SK-N-SH (cell line): ENCODE results near the gene FAM234A. TPM values are rescaled to one million over a fixed set of nuclear protein-coding genes. Genes with fewer than 3 reads are reported as not detected.

Source experiments
- CTCF ChIA-PET: fragments of 300-600, 350-600 bp; formaldehyde crosslinking; extraction: SDS; loops from one replicate; lab custom pipeline; 2021; lab: Yijun Ruan, JAX
- POLR2A ChIA-PET: fragments of 350-600 bp; sonication (Branson Sonifier 250); formaldehyde crosslinking; extraction: SDS; loops from one replicate; lab custom pipeline; 2020; ENCODE audit warnings: antibody characterized with exemption, inconsistent platforms; lab: Yijun Ruan, JAX
- DNase-seq: peaks from one replicate; pipeline ENCODE4 v3.0.0; 2012
- H2AFZ ChIP-seq: fragments of 200-600 bp; sonication (generic); 2 replicates; pipeline ENCODE4 v1.8.1; 2016; ENCODE audit warnings: antibody characterized with exemption, mild to moderate bottlenecking, low read depth
- H3F3A ChIP-seq: fragments of 200-600 bp; sonication (generic); replicated peaks from 2 replicates; pipeline ENCODE3; 2016; ENCODE audit warnings: antibody characterized with exemption, mild to moderate bottlenecking; ENCODE audit not compliant: insufficient read depth
- H3K27ac ChIP-seq, 2 experiments: fragments of 200-500 bp in 1 of 2; fragments of 200-600 bp in 1 of 2; sonication (Bioruptor generic) in 1 of 2; sonication (generic), shearing (Covaris generic) in 1 of 2; 2 replicates each; pipeline versions ENCODE4 v1.5.1 to v1.6.1; 2014 to 2016; ENCODE audit warnings: low read depth in 2 of 2, inconsistent platforms in 1 of 2, low read length in 1 of 2, mild to moderate bottlenecking in 1 of 2, mixed read lengths in 1 of 2
- H3K27me3 ChIP-seq: fragments of 200-600 bp; sonication (generic), shearing (Covaris generic); 2 replicates; pipeline ENCODE4 v1.6.1; 2016; ENCODE audit warnings: mixed run types; ENCODE audit not compliant: insufficient read depth
- H3K36me3 ChIP-seq, 2 experiments: fragments of 200-500 bp in 1 of 2; fragments of 200-600 bp in 1 of 2; sonication (Bioruptor generic) in 1 of 2; sonication (generic) in 1 of 2; replicated peaks in 1 of 2; 2 replicates each; pipeline versions ENCODE3 to v1.5.1; 2014 to 2016; ENCODE audit warnings: low read length in 1 of 2, mild to moderate bottlenecking in 1 of 2; ENCODE audit not compliant: insufficient read depth in 2 of 2, control insufficient read depth in 1 of 2
- H3K4me1 ChIP-seq, 2 experiments: fragments of 200-500 bp in 1 of 2; fragments of 200-600 bp in 1 of 2; sonication (Bioruptor generic) in 1 of 2; sonication (generic), shearing (Covaris generic) in 1 of 2; 2 replicates each; pipeline versions ENCODE4 v1.5.1 to v1.6.1; 2014 to 2016; ENCODE audit warnings: low read depth in 1 of 2, low read length in 1 of 2, mixed run types in 1 of 2; ENCODE audit not compliant: insufficient read depth in 2 of 2, control insufficient read depth in 1 of 2
- H3K4me2 ChIP-seq: fragments of 200-600 bp; sonication (generic), shearing (Covaris generic); 2 replicates; pipeline ENCODE4 v1.6.1; 2017; ENCODE audit warnings: mixed run types
- H3K4me3 ChIP-seq, 2 experiments: fragments of 200-500 bp in 1 of 2; fragments of 200-600 bp in 1 of 2; sonication (Bioruptor generic) in 1 of 2; sonication (generic), shearing (Covaris generic) in 1 of 2; 2 replicates each; pipeline versions ENCODE4 v1.5.1 to v1.8.1; 2014 to 2016; ENCODE audit warnings: low read depth in 2 of 2, inconsistent platforms in 1 of 2, low read length in 1 of 2, mild to moderate bottlenecking in 1 of 2, mixed read lengths in 1 of 2, moderate library complexity in 1 of 2
- H3K79me2 ChIP-seq: fragments of 200-600 bp; sonication (generic); 2 replicates; pipeline ENCODE4 v1.8.1; 2017; ENCODE audit warnings: mild to moderate bottlenecking; ENCODE audit not compliant: insufficient read depth
- H3K9ac ChIP-seq: fragments of 200-600 bp; sonication (generic); 2 replicates; pipeline ENCODE4 v1.6.1; 2017; ENCODE audit warnings: mixed run types
- H3K9me2 ChIP-seq: fragments of 200-600 bp; sonication (generic); 2 replicates; pipeline ENCODE4 v1.6.1; 2017; ENCODE audit warnings: mixed run types
- H3K9me3 ChIP-seq: fragments of 200-600 bp; sonication (generic); 2 replicates; pipeline ENCODE4 v1.6.1; 2017; ENCODE audit warnings: mixed run types, mild to moderate bottlenecking, moderate library complexity
- H4K20me1 ChIP-seq: fragments of 200-600 bp; sonication (generic); 2 replicates; pipeline ENCODE4 v1.6.1; 2017; ENCODE audit warnings: mild to moderate bottlenecking, mixed run types; ENCODE audit not compliant: insufficient read depth
- CHD2 ChIP-seq: fragments of 150-350 bp; IDR thresholded peaks from 2 replicates; pipeline ENCODE4 v1.6.1; 2018; ENCODE audit warnings: low read length; ENCODE audit not compliant: partially characterized antibody
- EP300 ChIP-seq, 2 experiments: IDR thresholded peaks; 2 replicates each; pipeline versions ENCODE4 v1.4.0 to v1.6.1; 2012; ENCODE audit warnings: borderline replicate concordance in 1 of 2, low read depth in 1 of 2, low read length in 1 of 2
- EZH2phosphoT487 ChIP-seq: fragments of 200-600 bp; sonication (generic); IDR thresholded peaks from 2 replicates; pipeline ENCODE4 v1.6.1; 2017; ENCODE audit warnings: low read depth, mixed run types, mild to moderate bottlenecking, antibody characterized with exemption, moderate library complexity, borderline replicate concordance
- FOSL2 ChIP-seq: IDR thresholded peaks from 2 replicates; pipeline ENCODE4 v1.4.0; 2012; ENCODE audit warnings: low read depth, mild to moderate bottlenecking, moderate library complexity, borderline replicate concordance
- FOXJ3 ChIP-seq: sonication (generic); formaldehyde crosslinking; IDR thresholded peaks from 2 replicates; pipeline ENCODE4 v1.5.1; 2020; ENCODE audit warnings: mild to moderate bottlenecking, missing genetic modification reagents
- FOXM1 ChIP-seq: IDR thresholded peaks from 2 replicates; pipeline ENCODE4 v1.4.0; 2012; ENCODE audit warnings: low read depth, mild to moderate bottlenecking
- GABPA ChIP-seq: IDR thresholded peaks from 2 replicates; pipeline ENCODE4 v1.4.0; 2012; ENCODE audit warnings: low read depth, mild to moderate bottlenecking
- GATA2 ChIP-seq: sonication (generic); formaldehyde crosslinking; IDR thresholded peaks from 2 replicates; pipeline ENCODE4 v1.5.0; 2020; ENCODE audit warnings: mild to moderate bottlenecking, missing genetic modification reagents
- JUND ChIP-seq: IDR thresholded peaks from 2 replicates; pipeline ENCODE4 v1.4.0; 2012
- MXI1 ChIP-seq: IDR thresholded peaks from 2 replicates; pipeline ENCODE4 v1.6.1; 2012; ENCODE audit warnings: mild to moderate bottlenecking, low read depth, low read length, improper control_type of control experiment
- NRF1 ChIP-seq: IDR thresholded peaks from 2 replicates; pipeline ENCODE4 v1.6.1; 2012; ENCODE audit warnings: low read depth, mild to moderate bottlenecking, low read length
- PBX3 ChIP-seq: IDR thresholded peaks from 2 replicates; pipeline ENCODE4; 2012
- RFX5 ChIP-seq: IDR thresholded peaks from 2 replicates; pipeline ENCODE4 v1.6.1; 2012; ENCODE audit warnings: mild to moderate bottlenecking, improper control_type of control experiment, low read length
- SIN3A ChIP-seq: IDR thresholded peaks from 2 replicates; pipeline ENCODE4 v1.6.1; 2012; ENCODE audit warnings: low read depth, mild to moderate bottlenecking, low read length, moderate library complexity, borderline replicate concordance
- SMC3 ChIP-seq: IDR thresholded peaks from 2 replicates; pipeline ENCODE4 v1.6.1; 2012; ENCODE audit warnings: low read depth, low read length, improper control_type of control experiment
- TAF1 ChIP-seq: IDR thresholded peaks from 2 replicates; pipeline ENCODE4 v1.6.1; 2012; ENCODE audit warnings: low read depth, mild to moderate bottlenecking, low read length, moderate library complexity, borderline replicate concordance
- TCF12 ChIP-seq: IDR thresholded peaks from 2 replicates; pipeline ENCODE4 v1.4.0; 2012
- TEAD4 ChIP-seq: IDR thresholded peaks from 2 replicates; pipeline ENCODE4 v1.4.0; 2012; ENCODE audit warnings: mild to moderate bottlenecking, borderline replicate concordance; ENCODE audit not compliant: insufficient read depth
- YY1 ChIP-seq: IDR thresholded peaks from 2 replicates; pipeline ENCODE4 v1.4.0; 2012; ENCODE audit warnings: low read depth, mild to moderate bottlenecking
- WGBS: methylation state at CpG from one replicate; pipeline ENCODE4 v1.1.6; 2017; ENCODE audit warnings: low lambda C conversion rate; 5-methylcytosine and 5-hydroxymethylcytosine counted together
- polyA plus RNA-seq, 3 experiments: library from polyadenylated mRNA; depleted of rRNA; stranded (reverse); fragments of >200 nt; gene quantifications; 2 replicates each; pipeline ENCODE4 v1.2.3, GENCODE V29; 2012

Gene FAM234A
- polyA plus RNA-seq, 1 of the 3 experiments (the other 2 are of a cell fraction), result 126 TPM

- Histone ChIP-seq H3K27ac (no peak overlapping the region), H3K36me3 (peaks cover 0 to 47% of the 10 kb centered on the region in 2 experiments), H2AFZ (no peak overlapping the region), H3K79me2 (no peaks in the 10 kb centered on the region)
- TF ChIP-seq RFX5 (no peak), JUND (no peak), GATA2 (CRISPR knock-in tag) (no peak)
- TF ChIP-seq, all 33 proteins: peak for 0
- no peak overlapping the region for H3K4me2 ChIP-seq
- CTCF ChIA-PET, result interaction anchor here (1.1 kb wide), 1 partner anchor 171 kb away, joined by 3 read pairs; no protein-coding TSS in a partner anchor
- H3K9me2 ChIP-seq, result no peaks in the 10 kb centered on the region
- WGBS, result 94% methylated on average over 22 of the region's 33 CpGs
- no peak overlapping the region for H3K4me3 ChIP-seq
- no peaks in the 10 kb centered on the region for H3K9me3 ChIP-seq
- POLR2A ChIA-PET, result no interaction called here
- no peak for DNase-seq
- H3F3A ChIP-seq, result no peaks in the 10 kb centered on the region
- H3K4me1 ChIP-seq, result no peaks in the 10 kb centered on the region
- H3K27me3 ChIP-seq, result no peaks in the 10 kb centered on the region
- H3K9ac ChIP-seq, result no peak overlapping the region
- H4K20me1 ChIP-seq, result no peaks in the 10 kb centered on the region
Observed at GRCh38 chr16:287981-288920, 53.6 kb downstream of the FAM234A start.

GRCh38 chr16:289395-289997 lies 54.9 kb downstream of the FAM234A start:
- Histone ChIP-seq H3K9me3 (no peaks in the 10 kb centered on the region), H3K27me3 (no peaks in the 10 kb centered on the region), H3K79me2 (no peaks in the 10 kb centered on the region), H3K9ac (no peak overlapping the region), H4K20me1 (no peaks in the 10 kb centered on the region), H3K4me3 (no peak overlapping the region), H3K4me1 (no peaks in the 10 kb centered on the region), H3K36me3 (peaks cover 0 to 47% of the 10 kb centered on the region in 2 experiments), H2AFZ (no peak overlapping the region), H3K27ac (no peak overlapping the region), H3K9me2 (no peaks in the 10 kb centered on the region), H3K4me2 (no peak overlapping the region), H3F3A (no peaks in the 10 kb centered on the region)
- DNase-seq, result no peak
- 96% methylated on average over 7 of the region's 22 CpGs for WGBS
- TF ChIP-seq TAF1 (no peak), MXI1 (no peak), SIN3A (no peak), FOXM1 (no peak), SMC3 (no peak)
- ChIA-PET CTCF (no interaction called here), POLR2A (no interaction called here)

- POLR2A ChIA-PET, result no interaction called here
- Histone ChIP-seq H3F3A (no peaks in the 10 kb centered on the region), H3K9me2 (no peaks in the 10 kb centered on the region), H3K27me3 (no peaks in the 10 kb centered on the region), H2AFZ (no peak overlapping the region), H3K4me1 (no peaks in the 10 kb centered on the region), H3K4me2 (no peak overlapping the region), H3K9me3 (no peaks in the 10 kb centered on the region), H3K36me3 (peaks cover 0 to 47% of the 10 kb centered on the region in 2 experiments), H3K4me3 (no peak overlapping the region), H4K20me1 (no peaks in the 10 kb centered on the region), H3K79me2 (no peaks in the 10 kb centered on the region), H3K9ac (no peak overlapping the region), H3K27ac (no peak overlapping the region)
- CTCF ChIA-PET, result no interaction called here
- WGBS, result 94% methylated on average over 16 of the region's 25 CpGs
- no peak for DNase-seq
- no peak for TF ChIP-seq EZH2phosphoT487
- no peak for TF ChIP-seq MXI1
- TF ChIP-seq FOSL2, result no peak
- TF ChIP-seq PBX3, result no peak
- no peak for TF ChIP-seq GABPA
- no peak for TF ChIP-seq SIN3A
- TF ChIP-seq SMC3, result no peak
- no peak for TF ChIP-seq TEAD4
- TF ChIP-seq CHD2, result no peak
- no peak for TF ChIP-seq JUND
- no peak for TF ChIP-seq NRF1
- TF ChIP-seq FOXM1, result no peak
- no peak for TF ChIP-seq TCF12
- TF ChIP-seq EP300 (IDR thresholded peaks at IDR 0.05; ENCODE audit: borderline replicate concordance in 1 of 2, low read depth in 1 of 2, low read length in 1 of 2), result no peak
- no peak for TF ChIP-seq FOXJ3 (CRISPR knock-in tag)
- no peak for TF ChIP-seq YY1
Observed at GRCh38 chr16:290015-290680, 55.5 kb downstream of the FAM234A start.
